T-helper 2 cell treated with Interferon-gamma antibody and Interleukin-4, amounts not matched to agents 5 μg/mL and 100 μg/mL, for 36 hours (primary cell): Measurements from ENCODE around the gene CNPY4.

Source experiments
- DNase-seq: peaks from one replicate; pipeline ENCODE4 v3.0.0; 2021; ENCODE audit warnings: low spot score
- H3K27ac Mint-ChIP-seq: one replicate; pipeline ENCODE4 v1.8.0; 2021; ENCODE audit warnings: mild to moderate bottlenecking, mixed read lengths
- H3K27me3 Mint-ChIP-seq: one replicate; pipeline ENCODE4 v1.8.0; 2021; ENCODE audit warnings: low read depth, mixed read lengths
- H3K36me3 Mint-ChIP-seq: one replicate; pipeline ENCODE4 v1.8.0; 2021; ENCODE audit warnings: low read depth, mixed read lengths
- H3K4me1 Mint-ChIP-seq: one replicate; pipeline ENCODE4 v1.8.0; 2021; ENCODE audit warnings: low read depth, mixed read lengths
- H3K4me3 Mint-ChIP-seq: one replicate; pipeline ENCODE4 v1.8.0; 2022; ENCODE audit warnings: mild to moderate bottlenecking, moderate library complexity, mixed read lengths
- H3K9me3 Mint-ChIP-seq: one replicate; pipeline ENCODE4 v1.8.0; 2021; ENCODE audit warnings: mixed read lengths

CNPY4 gene

DNA sequence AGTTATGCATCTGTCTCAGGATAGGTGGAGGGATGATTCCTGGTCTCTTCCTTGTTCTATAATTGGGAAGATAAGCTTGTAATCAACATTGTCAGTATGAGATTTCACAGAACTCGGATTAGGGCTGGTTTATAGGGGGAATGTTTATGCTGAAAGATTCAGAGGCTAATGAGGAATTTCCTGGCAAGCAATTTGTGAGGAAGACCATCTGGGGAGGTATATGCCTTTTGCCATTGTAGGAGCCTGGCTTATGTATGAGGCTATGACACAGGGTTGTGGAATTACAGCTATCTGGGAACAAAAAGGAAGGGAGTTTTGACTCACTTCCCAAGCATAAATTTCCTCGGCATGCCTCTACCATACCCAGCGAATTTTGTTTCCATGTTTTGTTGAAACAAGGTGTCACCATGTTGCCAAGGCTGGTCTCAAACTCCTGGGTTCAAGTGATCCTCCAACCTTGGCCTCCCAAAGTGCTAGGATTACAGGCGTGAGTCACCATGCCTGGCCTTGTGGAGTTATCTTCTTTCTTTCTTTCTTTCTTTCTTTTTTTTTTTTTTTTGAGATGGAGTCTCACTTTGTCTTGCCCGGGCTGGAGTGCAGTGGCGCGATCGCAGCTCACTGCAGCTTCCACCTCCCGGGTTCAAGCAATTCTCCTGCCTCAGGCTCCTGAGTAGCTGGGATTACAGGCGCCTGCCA lies 32.2 kb upstream of the CNPY4 start:
- Mint-ChIP-seq H3K4me1 (peaks cover 33% of the 10 kb centered on the region), H3K9me3 (no peaks in the 10 kb centered on the region), H3K4me3 (peak overlapping the region; percentile 52), H3K27me3 (peaks cover 5% of the 10 kb centered on the region), H3K27ac (no peak overlapping the region), H3K36me3 (peaks cover 27% of the 10 kb centered on the region)
- no peak for DNase-seq

DNA sequence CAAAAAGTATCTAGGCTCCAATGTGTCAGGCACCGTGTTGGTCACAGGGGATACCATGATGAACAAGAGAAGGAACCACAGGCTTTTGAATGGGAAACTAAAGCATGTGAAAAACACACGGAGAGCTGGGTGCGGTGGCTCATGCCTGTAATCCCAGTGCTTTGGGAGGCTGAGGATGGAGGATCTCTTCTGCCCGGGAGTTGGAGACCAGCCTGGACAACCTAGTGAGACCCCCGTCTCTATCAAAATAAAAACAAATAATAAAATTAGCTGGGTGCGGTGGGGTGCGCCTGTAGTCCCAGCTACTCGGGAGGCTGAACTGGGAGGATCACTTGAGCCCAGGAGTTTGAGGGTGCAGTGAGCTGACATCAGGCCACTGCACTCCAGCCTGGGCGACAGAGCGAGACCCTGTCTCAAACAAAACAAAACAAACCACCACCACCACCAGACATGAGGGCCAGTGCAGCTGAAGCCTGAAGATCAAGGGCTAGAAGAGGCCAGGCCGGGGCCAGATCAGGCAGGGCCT lies 31.3 kb upstream of the CNPY4 start:
- Mint-ChIP-seq H3K4me1 (peaks cover 25% of the 10 kb centered on the region), H3K27ac (peak overlapping the region; percentile 90), H3K36me3 (peaks cover 37% of the 10 kb centered on the region), H3K9me3 (no peaks in the 10 kb centered on the region), H3K4me3 (peak overlapping the region; percentile 94), H3K27me3 (peaks cover 5% of the 10 kb centered on the region)
- DNase-seq: no peak

DNA sequence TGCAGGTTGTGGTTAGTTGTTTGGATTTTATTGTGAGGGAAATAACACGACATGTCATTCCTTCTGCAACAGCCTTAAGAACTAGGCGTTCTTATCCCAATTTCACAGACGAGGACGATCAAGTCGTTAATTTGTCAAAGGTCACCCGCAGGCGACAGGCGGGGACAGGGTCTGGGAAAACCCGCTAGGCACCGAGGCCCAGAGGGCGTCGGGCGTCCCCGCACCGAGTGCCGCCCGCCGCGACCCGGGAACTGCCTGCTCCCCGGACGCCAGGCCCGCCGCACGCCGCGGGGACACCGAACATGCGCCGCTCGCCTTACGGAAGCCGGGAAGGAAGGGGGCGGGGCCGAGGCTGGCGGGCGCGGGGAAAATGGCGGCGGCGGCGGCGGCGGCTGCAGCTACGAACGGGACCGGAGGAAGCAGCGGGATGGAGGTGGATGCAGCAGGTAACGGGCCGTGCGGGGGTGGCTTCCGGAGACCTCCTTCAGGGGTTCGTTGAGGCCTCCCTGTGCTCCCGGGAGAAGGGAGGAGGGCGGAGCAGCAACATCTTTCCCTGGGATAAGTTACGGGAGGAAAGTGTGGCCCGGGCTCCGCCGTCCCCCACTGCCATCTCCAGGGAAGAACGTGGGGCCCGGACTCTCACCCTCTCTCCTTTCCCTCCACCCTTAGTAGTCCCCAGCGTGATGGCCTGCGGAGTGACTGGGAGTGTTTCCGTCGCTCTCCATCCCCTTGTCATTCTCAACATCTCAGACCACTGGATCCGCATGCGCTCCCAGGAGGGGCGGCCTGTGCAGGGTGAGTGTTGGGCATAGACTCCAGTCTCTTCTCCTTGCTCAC lies 30.6 kb upstream of the CNPY4 start, which contains the start of gene COPS6:
Gene COPS6 (plus strand): TSS at position 349 of the 837 bp plus-strand sequence. CDS start 22 bp downstream, at position 371.
- Mint-ChIP-seq H3K27me3 (peaks cover 5% of the 10 kb centered on the region), H3K4me3 (peak within 1 kb of the TSS; percentile 94), H3K27ac (peak within 1 kb of the TSS; percentile 90), H3K4me1 (peaks cover 25% of the 10 kb centered on the region), H3K36me3 (peaks cover 44% of the 10 kb centered on the region), H3K9me3 (no peaks in the 10 kb centered on the region)
- DNase-seq: peak; percentile 87

DNA sequence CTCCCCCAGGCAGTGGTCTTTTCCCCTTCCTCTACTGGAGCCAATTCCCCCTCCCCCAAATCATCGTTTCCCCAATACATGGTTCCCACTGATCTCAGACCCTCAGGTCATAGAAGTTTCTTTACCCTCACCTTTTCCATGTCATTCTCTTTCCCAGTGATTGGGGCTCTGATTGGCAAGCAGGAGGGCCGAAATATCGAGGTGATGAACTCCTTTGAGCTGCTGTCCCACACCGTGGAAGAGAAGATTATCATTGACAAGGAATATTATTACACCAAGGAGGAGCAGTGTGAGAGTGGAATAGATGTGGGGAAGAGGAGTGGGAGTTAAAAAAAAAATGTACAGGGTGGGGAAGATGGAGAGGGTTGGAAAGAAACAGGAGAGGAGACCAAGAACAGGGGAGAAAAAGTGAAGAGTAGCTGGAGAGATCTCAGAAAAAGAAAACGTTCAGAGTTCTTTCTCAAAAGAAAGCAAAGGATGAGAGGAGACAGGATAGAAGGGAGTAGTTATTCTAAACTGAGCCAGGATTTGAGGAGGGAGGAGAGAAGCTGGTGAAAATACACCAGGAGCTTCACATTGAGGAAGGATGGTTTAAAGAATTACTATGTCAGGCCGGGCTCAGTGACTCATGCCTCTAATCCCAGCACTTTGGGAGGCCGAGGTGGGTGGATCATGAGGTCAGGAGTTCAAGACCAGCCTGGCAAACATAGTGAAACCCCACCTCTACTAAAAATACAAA lies 29.8 kb upstream of the CNPY4 start:
- peak overlapping the region; percentile 90 for H3K27ac Mint-ChIP-seq
- H3K36me3 Mint-ChIP-seq: peaks cover 49% of the 10 kb centered on the region
- peak overlapping the region; percentile 94 for H3K4me3 Mint-ChIP-seq
- H3K9me3 Mint-ChIP-seq: no peaks in the 10 kb centered on the region
- H3K4me1 Mint-ChIP-seq: peaks cover 25% of the 10 kb centered on the region
- peaks cover 5% of the 10 kb centered on the region for H3K27me3 Mint-ChIP-seq
- DNase-seq: no peak

DNA sequence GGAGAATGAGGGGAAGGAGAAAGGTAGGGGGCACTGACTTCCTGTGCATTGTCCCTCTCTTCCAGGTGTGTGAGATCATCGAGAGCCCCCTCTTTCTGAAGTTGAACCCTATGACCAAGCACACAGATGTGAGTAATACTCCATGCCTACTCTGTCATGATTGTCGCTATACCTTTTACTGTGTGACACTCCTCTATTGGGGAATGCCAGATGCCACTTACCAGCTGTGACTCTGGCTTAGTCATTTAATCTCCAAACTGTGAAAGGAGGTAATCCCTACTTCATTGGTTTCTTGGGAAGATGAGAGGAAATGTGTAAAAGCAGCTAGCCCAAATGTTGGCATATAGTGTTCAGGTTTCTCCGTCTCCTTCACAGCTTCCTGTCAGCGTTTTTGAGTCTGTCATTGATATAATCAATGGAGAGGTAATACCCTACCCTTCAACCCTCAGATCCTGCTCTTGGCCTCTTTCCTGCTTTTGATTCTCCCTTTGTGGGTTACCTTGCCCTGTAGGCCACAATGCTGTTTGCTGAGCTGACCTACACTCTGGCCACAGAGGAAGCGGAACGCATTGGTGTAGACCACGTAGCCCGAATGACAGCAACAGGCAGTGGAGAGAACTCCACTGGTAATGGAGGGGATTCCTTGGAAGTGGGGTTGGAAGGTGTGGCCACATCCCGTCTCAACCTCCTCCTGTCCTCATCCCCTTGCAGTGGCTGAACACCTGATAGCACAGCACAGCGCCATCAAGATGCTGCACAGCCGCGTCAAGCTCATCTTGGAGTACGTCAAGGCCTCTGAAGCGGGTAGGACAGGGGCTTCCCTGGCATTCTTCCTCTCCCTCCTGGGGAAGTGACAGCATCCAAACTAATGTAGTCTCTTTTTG lies 28.7 kb upstream of the CNPY4 start:
- Mint-ChIP-seq H3K4me1 (peaks cover 28% of the 10 kb centered on the region), H3K27ac (peak overlapping the region; percentile 69)

DNA sequence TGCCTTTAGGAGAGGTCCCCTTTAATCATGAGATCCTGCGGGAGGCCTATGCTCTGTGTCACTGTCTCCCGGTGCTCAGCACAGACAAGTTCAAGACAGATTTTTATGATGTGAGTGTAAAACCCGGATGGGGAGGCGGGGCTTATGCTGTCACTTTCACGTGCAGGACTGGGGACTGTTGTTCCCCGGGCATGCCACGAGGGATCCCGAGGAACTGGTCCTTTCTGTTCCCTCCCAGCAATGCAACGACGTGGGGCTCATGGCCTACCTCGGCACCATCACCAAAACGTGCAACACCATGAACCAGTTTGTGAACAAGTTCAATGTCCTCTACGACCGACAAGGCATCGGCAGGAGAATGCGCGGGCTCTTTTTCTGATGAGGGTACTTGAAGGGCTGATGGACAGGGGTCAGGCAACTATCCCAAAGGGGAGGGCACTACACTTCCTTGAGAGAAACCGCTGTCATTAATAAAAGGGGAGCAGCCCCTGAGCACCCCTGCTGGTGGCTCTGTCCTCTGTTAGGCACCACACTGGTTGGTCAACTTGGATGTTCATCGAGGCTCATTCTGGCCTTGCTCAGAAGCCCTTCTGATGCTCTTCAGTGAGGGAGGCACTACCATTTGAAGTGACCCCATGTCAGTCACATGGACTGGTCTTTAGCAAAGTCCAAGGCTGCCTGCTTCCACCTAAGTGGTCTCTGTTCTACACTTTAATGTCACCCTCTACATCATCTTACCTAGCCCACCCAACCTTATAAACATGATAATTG lies 27.8 kb upstream of the CNPY4 start:
- peaks cover 65% of the 10 kb centered on the region for H3K36me3 Mint-ChIP-seq

More for the DNA sequence above, 28.7 kb upstream of the CNPY4 start:
- H3K9me3 Mint-ChIP-seq: no peaks in the 10 kb centered on the region
- peaks cover 61% of the 10 kb centered on the region for H3K36me3 Mint-ChIP-seq
- no peak for DNase-seq
- H3K4me3 Mint-ChIP-seq: peak overlapping the region; percentile 94
- peaks cover 2% of the 10 kb centered on the region for H3K27me3 Mint-ChIP-seq

GRCh38 chr7:100093054-100093453 lies 26.4 kb upstream of the CNPY4 start:
- no peaks in the 10 kb centered on the region for H3K27me3 Mint-ChIP-seq
- peaks cover 38% of the 10 kb centered on the region for H3K4me1 Mint-ChIP-seq
- DNase-seq: no peak
- H3K9me3 Mint-ChIP-seq: no peaks in the 10 kb centered on the region
- H3K36me3 Mint-ChIP-seq: peaks cover 78% of the 10 kb centered on the region
- H3K4me3 Mint-ChIP-seq: no peak overlapping the region
- H3K27ac Mint-ChIP-seq: no peak overlapping the region

More for the DNA sequence above, 27.8 kb upstream of the CNPY4 start:
- no peak overlapping the region for H3K27ac Mint-ChIP-seq
- no peak for DNase-seq
- H3K9me3 Mint-ChIP-seq: no peaks in the 10 kb centered on the region
- no peaks in the 10 kb centered on the region for H3K27me3 Mint-ChIP-seq
- peaks cover 31% of the 10 kb centered on the region for H3K4me1 Mint-ChIP-seq
- H3K4me3 Mint-ChIP-seq: no peak overlapping the region

DNA sequence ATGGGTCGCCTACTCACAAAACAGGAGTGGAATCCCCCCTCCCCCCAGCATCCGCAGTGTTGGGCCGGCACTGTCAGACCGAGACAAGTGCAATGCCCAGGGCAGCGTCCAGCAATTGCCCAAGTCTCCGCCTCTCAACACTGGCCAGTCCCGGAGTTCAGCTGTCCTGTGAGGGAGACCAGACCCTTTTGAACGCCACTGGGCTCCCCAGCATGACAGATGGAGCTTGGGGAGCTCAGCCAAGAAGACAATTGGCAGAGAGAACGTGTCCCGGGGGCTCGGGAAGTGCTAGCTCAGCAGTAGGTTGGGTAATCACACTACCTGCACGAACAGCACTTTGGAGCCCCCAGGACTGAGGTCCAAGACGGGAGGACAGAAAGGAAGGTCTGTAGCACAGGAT lies 25.9 kb upstream of the CNPY4 start:
- Mint-ChIP-seq H3K4me1 (peaks cover 39% of the 10 kb centered on the region), H3K27ac (no peak overlapping the region), H3K36me3 (peaks cover 82% of the 10 kb centered on the region), H3K9me3 (no peaks in the 10 kb centered on the region), H3K27me3 (no peaks in the 10 kb centered on the region), H3K4me3 (no peak overlapping the region)
- DNase-seq: no peak

- DNase-seq: no peak
- Mint-ChIP-seq H3K27me3 (no peaks in the 10 kb centered on the region), H3K4me1 (peaks cover 42% of the 10 kb centered on the region), H3K36me3 (peaks cover 87% of the 10 kb centered on the region), H3K27ac (no peak overlapping the region), H3K9me3 (no peaks in the 10 kb centered on the region), H3K4me3 (no peak overlapping the region)
Observed at GRCh38 chr7:100093925-100094486, 25.4 kb upstream of the CNPY4 start.

GRCh38 chr7:100095289-100095688 lies 24.1 kb upstream of the CNPY4 start:
- Mint-ChIP-seq H3K4me3 (no peak overlapping the region), H3K27me3 (no peaks in the 10 kb centered on the region), H3K36me3 (peaks cover 91% of the 10 kb centered on the region), H3K27ac (no peak overlapping the region), H3K4me1 (peaks cover 43% of the 10 kb centered on the region), H3K9me3 (no peaks in the 10 kb centered on the region)
- DNase-seq: no peak

- peaks cover 38% of the 10 kb centered on the region for H3K4me1 Mint-ChIP-seq
- H3K4me3 Mint-ChIP-seq: no peak overlapping the region
- DNase-seq: no peak
- no peaks in the 10 kb centered on the region for H3K9me3 Mint-ChIP-seq
- no peaks in the 10 kb centered on the region for H3K27me3 Mint-ChIP-seq
- no peak overlapping the region for H3K27ac Mint-ChIP-seq
- H3K36me3 Mint-ChIP-seq: peaks cover 88% of the 10 kb centered on the region
Observed at GRCh38 chr7:100095704-100096103, 23.7 kb upstream of the CNPY4 start.

GRCh38 chr7:100098913-100099312 lies 20.5 kb upstream of the CNPY4 start:
- Mint-ChIP-seq H3K9me3 (no peaks in the 10 kb centered on the region), H3K27me3 (no peaks in the 10 kb centered on the region), H3K4me1 (peaks cover 40% of the 10 kb centered on the region), H3K36me3 (peaks cover 63% of the 10 kb centered on the region), H3K4me3 (peak overlapping the region; percentile 93), H3K27ac (peak overlapping the region; percentile 32)
- DNase-seq: no peak
